ENCODE results near the gene GRK3.
"Not testable (repeated sequence)": the region's sequence is repeated elsewhere in the genome, so short reads cannot be mapped to it uniquely, and the experiment has no call there.

GRK3 gene

DNA sequence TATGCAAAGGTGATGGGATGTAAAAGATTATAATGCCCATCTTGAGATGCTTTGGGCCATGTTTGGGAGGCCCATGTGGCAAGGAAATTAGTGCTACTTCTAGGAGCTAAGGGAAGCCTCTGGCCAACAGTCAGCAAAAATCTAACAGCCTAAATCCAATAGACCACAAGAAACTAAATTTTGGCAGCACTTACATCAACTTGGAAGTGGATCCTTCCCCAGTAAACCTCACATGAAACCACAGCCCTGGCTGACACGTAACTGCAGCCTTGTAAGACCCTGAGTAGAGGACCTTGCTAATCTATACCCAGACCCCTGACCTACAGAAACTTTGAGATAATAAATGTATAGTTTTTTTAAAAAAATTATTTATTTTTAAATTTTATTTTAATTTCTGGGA lies 13.1 kb upstream of the GRK3 start:
- DNase-seq (ENCODE audit: low spot score), result no peak

- not testable (repeated sequence) for DNase-seq (ENCODE audit: low spot score)
Observed at GRCh38 chr22:25552405-25552804, 12.1 kb upstream of the GRK3 start.

DNA sequence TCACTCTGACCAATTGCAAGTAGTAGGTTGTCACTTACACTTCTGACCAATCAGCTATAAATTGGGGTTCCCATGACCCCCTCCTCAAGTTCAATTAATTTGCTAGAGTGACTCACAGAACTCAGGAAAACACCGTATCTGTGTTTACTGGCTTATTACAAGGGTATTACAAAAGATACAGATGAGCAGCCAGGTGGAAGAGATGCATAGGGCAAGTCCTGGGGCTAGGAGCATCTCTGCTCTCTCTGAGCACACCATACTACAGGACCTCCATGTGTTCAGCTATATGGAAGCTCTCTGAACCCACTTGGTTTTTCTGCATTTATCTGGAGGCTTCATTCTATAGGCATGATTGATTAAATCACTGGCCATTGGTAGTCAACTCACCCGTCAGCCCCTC lies 11.3 kb upstream of the GRK3 start:
- DNase-seq (ENCODE audit: low spot score), result no peak

- no peak for DNase-seq (ENCODE audit: low spot score)
Observed at GRCh38 chr22:25554238-25554671, 10.2 kb upstream of the GRK3 start.

DNA sequence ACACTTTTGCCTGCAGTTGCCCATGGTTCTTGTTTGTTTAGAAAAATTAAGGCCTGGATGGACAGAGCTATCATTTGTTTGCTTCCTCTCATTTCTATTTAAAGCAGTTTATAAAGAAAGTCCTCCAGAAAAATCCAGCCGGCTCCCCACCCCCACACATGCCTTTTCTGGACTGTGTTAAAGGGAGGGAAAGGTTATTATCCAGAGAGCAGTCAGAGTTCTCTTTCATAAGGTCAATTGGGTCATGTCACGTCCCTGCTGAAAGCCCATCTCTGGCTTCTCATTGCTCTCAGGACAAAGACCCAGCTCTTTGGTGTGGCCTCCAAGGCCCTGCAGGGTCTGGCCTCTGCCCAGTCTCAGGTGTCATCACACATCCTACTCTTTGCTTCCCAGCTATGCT lies 9.8 kb upstream of the GRK3 start:
- DNase-seq (ENCODE audit: low spot score), result no peak

GRCh38 chr22:25555586-25555985 lies 8.9 kb upstream of the GRK3 start:
- DNase-seq (ENCODE audit: low spot score), result no peak

DNA sequence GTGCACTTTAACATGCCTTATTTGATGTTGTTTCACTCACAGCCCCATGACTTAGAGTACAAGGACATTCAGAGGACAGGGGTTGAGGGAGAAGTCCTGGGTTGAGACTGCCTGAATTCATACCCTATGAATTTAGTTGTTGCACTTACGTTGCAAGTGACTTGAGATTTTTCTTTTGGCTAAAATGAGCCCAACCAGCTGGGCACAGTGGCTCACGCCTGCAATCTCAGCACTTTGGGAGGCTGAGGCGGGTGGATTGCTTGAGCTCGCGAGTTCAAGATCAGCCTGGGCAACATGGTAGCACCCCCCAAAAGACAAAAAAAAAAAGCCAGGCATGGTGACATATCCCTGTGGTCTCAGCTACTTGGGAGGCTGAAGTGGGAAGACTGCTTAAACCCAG lies 7.3 kb upstream of the GRK3 start:
- DNase-seq (ENCODE audit: low spot score), result no peak

DNA sequence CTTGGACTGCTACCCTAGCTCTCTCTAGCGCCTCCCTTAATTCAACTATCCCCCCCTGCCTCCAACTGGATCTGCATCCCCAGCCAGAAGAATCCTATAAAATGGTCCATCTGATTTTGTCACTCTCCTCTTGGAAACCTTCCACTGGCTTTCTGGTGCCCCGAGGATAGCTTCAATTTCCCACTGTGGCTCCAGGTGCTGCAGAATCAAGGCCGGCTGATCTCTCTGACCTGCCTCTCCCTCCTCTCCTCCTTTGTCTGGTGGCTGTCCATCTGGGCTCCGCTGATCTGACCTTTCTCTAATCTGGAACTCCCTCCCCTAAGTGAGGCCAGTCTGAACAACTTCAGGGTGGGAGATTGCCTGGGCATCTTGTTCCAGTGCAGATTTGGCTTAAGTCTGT lies 6.1 kb upstream of the GRK3 start:
- DNase-seq (ENCODE audit: low spot score), result no peak

DNA sequence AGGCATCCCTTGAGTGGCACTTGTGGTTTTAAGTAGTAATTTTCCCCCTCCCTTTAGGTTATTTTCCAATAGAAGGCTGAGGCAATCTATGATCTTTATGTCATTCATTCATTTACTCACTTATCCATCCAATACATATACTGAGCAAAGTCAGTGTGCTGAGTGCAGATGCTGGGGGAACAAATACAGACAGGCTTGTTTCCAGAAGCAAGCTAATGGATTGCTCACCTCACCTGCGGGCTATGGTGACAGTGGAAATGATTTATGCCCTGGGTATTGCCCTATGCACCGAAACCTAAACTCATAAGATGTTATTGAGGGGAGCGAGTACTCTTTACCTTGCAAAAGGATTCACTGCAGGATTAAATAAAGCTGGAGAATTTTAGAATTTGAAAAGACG lies 4.6 kb upstream of the GRK3 start:
- DNase-seq (ENCODE audit: low spot score), result not testable (repeated sequence)

DNA sequence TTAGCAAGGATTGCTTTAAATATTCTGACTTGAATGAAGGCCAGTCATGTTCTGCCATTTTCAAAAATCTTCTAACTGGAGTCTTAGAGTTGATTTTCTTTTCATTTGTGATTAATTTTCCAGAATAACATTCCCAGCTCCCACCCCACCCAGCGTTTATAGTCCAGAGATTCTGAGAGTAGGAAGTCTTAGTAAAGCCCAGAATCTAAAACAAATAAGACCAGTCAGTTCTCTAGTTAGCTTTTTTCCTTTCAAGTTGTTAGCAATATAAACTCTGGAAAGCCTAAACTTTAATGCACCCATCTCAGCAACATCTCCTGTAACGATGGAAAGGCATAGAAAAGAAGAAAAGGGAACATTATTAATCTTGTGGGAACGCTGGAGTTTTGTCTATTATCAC lies 3.3 kb upstream of the GRK3 start:
- DNase-seq (ENCODE audit: low spot score), result not testable (repeated sequence)

- not testable (repeated sequence) for DNase-seq (ENCODE audit: low spot score)
Observed at GRCh38 chr22:25561927-25562326, 2.5 kb upstream of the GRK3 start.

DNA sequence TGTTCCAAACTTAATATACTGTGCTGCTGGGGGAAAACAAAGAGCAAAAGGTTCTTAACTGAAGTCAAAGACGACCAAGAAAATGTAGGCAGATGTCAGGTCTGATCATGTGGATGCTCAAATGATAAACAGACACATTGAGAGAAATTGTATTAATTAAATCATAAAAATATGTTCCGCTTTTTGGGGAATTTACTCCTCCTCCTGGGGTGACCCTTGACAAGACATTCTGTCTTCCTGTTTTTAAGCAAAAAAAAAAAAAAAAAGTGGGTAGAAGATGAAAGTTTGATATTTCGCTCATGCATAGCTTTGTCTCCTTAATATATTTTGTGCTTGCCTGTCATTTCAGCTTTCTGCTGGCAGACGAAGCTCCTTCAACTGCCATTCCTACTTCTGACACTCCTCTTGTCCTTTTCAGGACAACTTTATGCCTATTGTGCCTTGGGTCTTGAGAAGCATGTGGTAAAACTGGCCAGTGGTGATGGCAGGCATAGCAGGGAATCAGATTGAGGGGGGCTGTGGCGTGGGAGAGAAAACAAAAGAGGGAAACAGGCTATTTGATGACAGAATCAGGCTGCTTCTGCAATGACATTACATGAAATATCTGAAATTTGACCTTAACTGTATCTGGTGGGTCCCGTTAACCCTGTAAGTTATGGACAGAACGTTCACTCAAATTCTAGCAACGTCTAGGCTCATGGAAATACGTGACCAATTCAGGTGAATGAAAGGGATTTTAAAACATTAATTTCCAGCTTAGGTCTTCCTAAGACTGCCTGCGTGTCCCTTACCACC lies 1.3 kb upstream of the GRK3 start:
- DNase-seq (ENCODE audit: low spot score), result not testable (repeated sequence)

DNA sequence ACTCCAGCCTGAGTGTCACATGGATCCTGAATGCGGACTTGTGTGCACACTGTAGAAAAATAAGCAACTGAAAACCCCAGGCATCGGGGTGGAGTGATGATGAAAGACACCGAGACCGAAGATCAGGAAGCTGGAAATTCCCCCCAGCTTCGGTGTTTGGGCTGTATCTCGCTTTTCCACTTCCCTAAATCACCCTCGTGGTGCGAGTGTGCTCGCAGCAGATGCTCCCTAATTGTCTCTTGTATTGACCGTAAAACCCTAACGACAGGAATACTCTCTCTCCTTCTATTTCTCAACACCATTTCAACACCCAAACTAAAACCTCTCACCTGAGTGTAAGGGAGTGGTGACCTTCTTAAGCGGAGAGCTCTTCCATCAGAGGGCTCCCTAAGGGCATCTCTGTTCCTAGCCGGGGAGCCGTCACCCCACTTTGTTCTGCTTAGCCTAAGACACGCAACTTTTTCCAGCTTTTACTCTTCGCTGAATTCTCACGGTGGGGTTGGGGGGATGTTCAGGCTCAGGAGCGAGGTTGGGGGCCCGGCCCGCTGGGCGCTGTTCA lies 635 bp upstream of the GRK3 start:
- no peak for DNase-seq (ENCODE audit: low spot score)

DNA sequence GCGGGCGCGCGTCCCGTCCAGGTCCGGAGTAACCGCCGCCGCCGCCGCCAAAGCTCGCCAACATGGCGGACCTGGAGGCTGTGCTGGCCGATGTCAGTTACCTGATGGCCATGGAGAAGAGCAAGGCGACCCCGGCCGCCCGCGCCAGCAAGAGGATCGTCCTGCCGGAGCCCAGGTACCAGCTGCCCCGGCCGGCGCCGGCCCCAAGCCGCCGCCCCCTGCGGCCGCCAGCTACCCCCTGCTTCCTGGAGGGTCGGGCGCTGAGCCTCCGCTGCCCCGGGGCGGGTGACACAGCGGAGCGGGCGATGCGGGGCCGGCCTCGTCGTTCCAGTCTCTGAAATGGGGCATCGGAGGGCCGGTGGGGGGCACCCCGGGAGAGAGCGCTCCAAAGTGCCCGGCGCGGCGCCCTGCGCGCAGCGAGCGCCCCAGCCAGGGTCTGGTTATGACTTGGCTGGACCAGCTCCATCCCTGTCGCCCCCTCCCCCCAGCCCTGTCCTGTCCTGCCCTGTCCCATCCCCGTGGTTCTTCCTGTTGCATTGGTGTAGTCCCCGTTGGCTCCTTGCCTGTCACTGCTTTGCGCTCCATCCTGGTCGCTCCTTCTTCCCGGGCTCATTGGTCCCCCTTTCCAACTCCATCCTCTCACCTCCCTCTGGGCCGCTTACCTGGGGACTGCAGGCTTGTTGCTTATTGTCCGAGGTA lies 653 bp downstream of the GRK3 start:
- DNase-seq (ENCODE audit: low spot score), result no peak

DNA sequence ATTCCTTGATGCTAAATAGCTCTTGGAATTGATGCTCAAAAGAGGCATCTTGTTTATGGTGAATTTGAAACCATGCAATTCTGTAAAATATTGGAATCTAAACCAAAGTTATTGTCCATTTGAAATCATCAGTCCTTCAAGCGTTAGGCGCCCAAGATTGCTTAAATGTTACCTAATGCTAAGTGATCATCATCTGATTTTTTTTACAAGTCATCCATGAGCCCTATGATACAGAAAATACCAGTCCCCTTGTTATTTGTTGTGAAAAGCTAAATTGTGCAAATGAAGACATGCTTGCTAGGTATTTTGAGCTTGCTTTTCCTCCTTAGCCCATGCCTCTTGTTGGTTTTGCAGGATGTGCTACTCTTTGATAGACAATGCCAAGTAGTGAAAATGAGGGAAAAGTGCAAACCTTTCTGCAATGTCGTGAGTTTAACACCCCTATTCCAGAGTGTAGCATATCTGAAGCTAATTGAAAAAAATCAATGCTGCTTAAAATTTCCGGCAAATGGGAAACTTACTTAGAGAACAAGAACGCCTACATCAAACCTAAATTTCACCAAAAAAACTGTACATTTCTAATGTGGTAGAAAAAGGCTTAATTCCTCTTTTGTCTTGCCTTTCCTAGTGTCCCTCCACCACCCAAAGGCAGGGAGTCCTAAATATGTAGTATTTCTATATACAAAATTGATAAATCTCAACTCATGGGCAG lies 1.9 kb downstream of the GRK3 start:
- DNase-seq (ENCODE audit: low spot score), result no peak

GRCh38 chr22:25566898-25567235 lies 2.4 kb downstream of the GRK3 start:
- no peak for DNase-seq (ENCODE audit: low spot score)

GRCh38 chr22:25567251-25567675 lies 2.8 kb downstream of the GRK3 start:
- DNase-seq (ENCODE audit: low spot score), result no peak

GRCh38 chr22:25568066-25568465 lies 3.6 kb downstream of the GRK3 start:
- DNase-seq (ENCODE audit: low spot score), result not testable (repeated sequence)

GRCh38 chr22:25569361-25569760 lies 4.9 kb downstream of the GRK3 start:
- DNase-seq (ENCODE audit: low spot score), result no peak

DNA sequence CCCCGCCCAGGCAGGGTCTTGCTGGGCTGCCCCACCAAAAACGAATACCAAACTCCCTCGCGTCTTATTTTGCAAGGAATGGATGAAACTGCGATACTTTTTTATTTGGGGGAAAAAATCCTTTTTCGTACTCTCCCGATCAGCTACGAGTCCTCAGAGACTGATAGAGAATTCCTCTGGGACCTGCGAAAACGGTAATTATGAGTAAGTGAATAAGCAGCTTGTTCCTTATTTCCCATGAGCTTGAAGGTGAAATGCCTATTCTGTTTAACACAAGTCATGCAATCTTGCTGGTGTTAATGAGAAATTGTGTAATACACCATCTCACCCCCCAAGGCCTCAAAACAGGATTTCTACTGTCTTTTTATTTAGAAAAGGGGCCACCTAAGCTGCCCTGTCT lies 5.5 kb downstream of the GRK3 start:
- no peak for DNase-seq (ENCODE audit: low spot score)

DNA sequence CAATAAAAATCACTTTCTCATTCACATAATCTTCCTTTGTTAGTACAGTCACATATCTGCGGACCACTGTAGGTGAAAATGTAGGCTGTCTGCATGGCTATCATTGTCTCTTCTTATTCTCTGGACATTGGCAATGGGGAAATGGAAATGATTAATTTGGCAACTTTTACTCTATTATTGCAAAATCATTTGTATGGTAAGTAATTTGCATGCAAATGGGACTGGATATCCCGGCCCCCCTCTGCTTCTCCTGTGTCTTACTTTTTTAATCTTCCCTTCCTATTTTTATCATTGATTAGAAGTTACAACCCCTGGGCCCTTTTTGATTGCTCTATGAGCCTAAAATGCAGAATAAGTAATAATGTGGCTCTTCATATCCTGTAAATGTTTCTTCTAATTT lies 6.0 kb downstream of the GRK3 start:
- no peak for DNase-seq (ENCODE audit: low spot score)

DNA sequence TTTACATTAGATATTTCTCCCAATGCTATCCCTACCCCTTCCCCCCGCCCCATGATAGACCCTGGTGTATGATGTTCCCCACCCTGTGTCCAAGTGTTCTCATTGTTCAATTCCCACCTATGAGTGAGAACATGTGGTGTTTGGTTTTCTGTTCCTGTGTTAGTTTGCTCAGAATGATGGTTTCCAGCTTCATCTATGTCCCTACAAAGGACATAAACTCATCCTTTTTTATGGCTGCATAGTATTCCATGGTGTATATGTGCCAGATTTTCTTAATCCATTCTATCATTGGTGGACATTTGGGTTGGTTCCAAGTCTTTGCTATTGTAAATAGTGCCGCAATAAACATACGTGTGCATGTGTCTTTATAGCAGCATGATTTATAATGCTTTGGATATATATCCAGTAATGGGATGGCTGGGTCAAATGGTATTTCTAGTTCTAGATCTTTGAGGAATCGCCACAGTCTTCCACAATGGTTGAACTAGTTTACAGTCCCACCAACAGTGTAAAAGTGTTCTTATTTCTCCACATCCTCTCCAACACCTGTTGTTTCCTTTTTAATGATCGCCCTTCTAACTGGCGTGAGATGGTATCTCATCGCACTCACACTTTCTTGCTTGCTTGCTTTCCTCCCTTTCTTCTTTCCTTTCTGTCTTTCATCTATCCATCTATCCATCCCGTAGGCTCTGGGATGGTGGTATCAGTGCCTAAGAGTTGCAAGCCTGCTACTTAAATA lies 7.7 kb downstream of the GRK3 start:
- not testable (repeated sequence) for DNase-seq (ENCODE audit: low spot score)

Measured in hematopoietic multipotent progenitor cell treated with erythropoietin and hydrocortisone succinate and interleukin-3 and kit ligand, for 15 days (in vitro differentiated cells).